GM10266 (cell line): ENCODE results near the gene PTGER2.

ENCODE experiments used
- DNase-seq: peaks from one replicate; pipeline ENCODE4 v3.0.0; 2012; ENCODE audit errors: extremely low spot score
- TF ChIP-seq, protein P1 (sequence below): IDR thresholded peaks from 2 replicates; pipeline ENCODE4 v1.5.1; 2012; ENCODE audit warnings: mild to moderate bottlenecking, low read depth; ENCODE audit not compliant: control insufficient read depth, insufficient read depth; ENCODE audit errors: missing control alignments

Gene PTGER2

DNA sequence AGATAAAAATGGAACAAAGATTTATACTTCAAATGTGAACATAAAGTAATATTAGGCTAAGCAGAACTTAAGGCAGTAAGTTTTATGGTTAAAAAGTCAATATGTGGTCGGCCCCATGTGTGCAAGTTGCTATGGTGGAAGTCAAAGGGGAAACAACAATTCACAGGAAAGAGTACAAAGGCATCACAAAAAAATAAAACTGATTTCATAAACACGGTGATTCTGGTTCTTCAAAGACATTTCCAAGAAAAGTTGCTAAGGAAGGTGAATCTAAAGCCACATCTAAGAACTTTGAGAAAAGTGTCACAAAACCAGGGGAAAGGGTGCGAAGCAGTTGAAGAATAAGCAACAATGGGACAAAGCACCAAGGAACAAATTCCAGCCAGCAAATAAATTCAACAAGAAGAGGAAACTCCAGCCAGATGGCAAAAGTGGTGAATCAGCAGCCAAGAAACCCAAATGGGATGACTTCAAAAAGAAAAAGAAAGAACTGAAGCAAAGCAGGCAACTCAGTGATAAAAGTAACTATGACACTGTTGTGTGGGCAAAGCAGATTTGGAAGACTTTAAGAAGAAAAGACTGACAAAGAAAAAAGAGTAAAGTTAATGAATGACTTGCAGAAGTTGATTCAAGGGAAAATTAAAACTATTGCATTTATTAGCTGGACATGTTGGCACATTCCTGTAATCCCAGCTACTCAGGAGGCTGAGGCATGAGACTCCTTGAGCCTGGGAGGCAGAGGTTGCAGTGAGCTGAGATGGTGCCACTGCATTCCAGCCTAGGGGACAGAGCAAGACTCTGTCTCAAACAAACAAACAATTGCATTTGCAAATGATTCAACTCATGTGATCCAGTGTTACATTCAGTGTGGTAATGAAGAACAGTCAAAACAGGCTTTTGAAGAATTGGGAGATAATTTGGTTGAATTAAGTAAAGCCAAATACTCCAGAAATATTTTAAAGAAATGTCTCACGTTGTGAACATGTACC, 27.2 kb upstream of the PTGER2 start:
- no peak for DNase-seq
- TF ChIP-seq, protein P1, sequence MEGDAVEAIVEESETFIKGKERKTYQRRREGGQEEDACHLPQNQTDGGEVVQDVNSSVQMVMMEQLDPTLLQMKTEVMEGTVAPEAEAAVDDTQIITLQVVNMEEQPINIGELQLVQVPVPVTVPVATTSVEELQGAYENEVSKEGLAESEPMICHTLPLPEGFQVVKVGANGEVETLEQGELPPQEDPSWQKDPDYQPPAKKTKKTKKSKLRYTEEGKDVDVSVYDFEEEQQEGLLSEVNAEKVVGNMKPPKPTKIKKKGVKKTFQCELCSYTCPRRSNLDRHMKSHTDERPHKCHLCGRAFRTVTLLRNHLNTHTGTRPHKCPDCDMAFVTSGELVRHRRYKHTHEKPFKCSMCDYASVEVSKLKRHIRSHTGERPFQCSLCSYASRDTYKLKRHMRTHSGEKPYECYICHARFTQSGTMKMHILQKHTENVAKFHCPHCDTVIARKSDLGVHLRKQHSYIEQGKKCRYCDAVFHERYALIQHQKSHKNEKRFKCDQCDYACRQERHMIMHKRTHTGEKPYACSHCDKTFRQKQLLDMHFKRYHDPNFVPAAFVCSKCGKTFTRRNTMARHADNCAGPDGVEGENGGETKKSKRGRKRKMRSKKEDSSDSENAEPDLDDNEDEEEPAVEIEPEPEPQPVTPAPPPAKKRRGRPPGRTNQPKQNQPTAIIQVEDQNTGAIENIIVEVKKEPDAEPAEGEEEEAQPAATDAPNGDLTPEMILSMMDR: no peak

DNA sequence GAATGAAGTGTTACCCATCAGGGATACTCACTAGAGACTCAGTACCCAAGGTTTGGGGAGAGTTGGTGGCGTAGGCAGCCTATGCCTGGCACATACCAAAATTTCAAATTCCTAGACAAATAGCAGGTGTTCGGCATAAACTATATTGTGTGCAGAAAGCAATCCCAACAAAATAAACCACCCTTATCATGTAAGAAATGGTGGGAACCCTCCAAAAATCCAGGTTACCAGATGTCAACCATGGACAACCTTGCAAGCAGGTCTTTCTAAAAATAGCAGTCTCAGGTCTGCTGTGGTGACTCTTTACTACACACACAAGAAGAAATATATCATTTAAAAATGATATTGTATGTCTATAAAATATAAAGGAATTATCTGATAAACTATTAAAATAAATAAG, 17.7 kb upstream of the PTGER2 start:
- TF ChIP-seq, protein P1: no peak
- DNase-seq: no peak

DNA sequence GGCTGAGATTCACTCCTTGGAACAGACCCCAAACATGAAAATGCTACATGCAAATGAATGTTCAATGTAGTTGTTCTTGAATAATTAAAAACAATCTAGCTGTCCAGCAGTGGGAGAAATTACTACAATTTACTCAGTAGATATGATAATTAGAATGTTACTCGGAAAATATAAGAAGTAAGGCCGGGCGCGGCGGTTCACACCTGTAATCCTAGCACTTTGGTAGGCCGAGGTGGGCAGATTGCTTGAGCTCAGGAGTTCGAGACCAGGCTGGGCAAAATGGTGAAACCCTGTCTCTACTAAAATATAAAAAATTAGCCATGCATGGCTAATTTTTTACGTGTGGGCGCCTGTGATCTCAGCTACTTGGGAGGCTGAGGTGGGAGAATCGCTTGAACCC, 15.3 kb upstream of the PTGER2 start:
- TF ChIP-seq, protein P1: no peak
- no peak for DNase-seq

DNA sequence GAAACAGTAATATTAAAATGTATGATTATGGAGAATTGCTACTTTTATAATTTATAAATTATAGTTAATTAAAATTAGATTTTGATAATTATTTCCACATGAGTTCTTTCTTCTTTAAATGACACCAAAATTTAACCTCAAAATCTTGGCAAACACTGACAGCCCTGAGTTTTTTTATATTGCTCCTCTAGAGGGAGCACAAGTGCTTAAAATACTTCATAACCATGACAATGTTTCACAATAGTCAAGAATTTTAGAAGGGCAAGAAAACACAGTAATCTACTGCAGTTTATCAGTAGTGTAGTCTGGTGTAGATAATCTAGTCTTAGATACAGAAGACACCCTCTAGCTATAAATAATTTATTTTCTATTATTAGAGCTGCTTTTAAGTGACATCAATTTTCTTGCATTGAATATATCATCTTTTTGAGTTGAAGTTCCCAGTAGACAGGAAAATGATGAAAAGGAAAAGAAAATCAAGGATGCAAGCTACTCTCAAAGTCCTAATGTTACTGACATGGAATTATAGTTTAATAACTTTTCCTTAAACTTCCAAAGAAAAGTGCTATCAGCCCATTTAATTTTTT, 14.3 kb upstream of the PTGER2 start:
- TF ChIP-seq, protein P1: peak; percentile 74

DNA sequence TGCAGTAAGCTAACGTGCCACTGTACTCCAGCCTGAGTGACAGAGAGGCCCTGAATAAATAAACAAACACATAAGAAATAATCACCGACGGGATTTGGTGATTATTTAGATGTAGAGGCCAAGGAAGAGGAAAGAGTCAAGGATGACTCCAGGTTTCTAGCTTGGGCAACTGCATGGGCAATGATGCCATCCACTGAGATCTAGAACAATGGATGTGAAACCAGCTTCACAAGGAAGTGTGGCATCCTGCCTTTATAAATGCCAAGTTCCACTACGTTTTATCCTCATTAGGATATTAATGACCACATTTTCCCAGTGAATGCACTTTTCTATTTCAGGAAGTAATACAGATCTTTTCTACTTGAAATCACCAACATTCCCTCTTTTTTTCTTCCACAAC, 10.9 kb upstream of the PTGER2 start:
- no peak for DNase-seq

More for the DNA sequence above, 14.3 kb upstream of the PTGER2 start:
- peak; percentile 59 for DNase-seq

DNA sequence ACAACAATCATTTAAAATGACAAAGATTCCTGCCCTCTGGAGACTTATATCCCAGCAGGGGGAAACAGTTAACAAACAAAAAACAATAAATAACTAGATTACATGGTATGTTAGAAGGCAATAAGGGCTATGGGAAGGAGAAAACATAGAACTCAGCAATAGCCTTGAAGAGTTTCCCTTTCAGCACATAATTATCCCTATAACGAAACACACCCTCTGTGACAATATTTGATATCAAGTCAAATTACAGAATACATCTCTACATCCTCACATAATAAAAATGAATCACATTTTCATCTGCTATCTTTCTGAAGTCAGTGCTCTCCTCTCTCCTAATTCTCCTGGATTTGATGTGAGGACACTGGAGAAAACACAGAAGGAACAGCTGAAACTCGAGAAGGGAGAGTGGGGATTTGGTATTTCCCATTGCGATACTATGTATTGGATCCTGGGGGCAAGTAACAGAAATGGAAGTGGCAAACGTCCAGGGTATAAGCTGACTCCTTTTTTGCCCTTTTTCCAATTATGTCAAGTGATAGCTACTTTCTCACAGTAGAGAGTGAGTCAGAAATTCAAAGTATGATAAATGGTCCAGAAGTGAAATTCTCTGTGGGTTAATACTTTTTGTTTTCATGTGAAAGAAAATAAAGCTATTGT, 9.7 kb upstream of the PTGER2 start:
- DNase-seq: no peak
- TF ChIP-seq, protein P1: no peak

More for the DNA sequence above, 10.9 kb upstream of the PTGER2 start:
- TF ChIP-seq, protein P1: no peak
